Right lobe of liver (tissue), 6 donors: ENCODE results near the gene RERE. TPM values are rescaled to one million over a fixed set of nuclear protein-coding genes. Genes with fewer than 3 reads are reported as not detected.

Source experiments
- ATAC-seq, 4 donors: fragments of 200-7000 bp; cut with Tn5 transposase; one replicate each; pipeline ENCODE4 v1.9.1; 2020; ENCODE audit warnings: mild to moderate bottlenecking in 4 of 4, moderate library complexity in 4 of 4
- DNase-seq, 3 donors: peaks; one replicate each; pipeline ENCODE4 v3.0.0-alpha.2; 2020
- H3K27ac ChIP-seq, 3 donors: fragments of 200-600 bp; one replicate each; pipeline ENCODE4 v1.8.0; 2022
- H3K27me3 ChIP-seq, 2 donors: fragments of 200-600 bp; one replicate each; pipeline ENCODE4 v1.8.0; 2022
- H3K36me3 ChIP-seq, 4 donors: fragments of 200-600 bp; sonication (generic) in 1 of 4; one replicate each; pipeline versions ENCODE4 v1.5.1 to v1.8.0; 2017 to 2022; ENCODE audit warnings: control low read depth in 1 of 4
- H3K4me1 ChIP-seq, 4 donors: fragments of 200-600 bp; sonication (generic) in 1 of 4; one replicate each; pipeline versions ENCODE4 v1.5.1 to v1.8.0; 2017 to 2022; ENCODE audit warnings: control low read depth in 1 of 4
- H3K4me3 ChIP-seq, 3 donors: fragments of 200-600 bp; one replicate each; pipeline ENCODE4 v1.8.0; 2022
- H3K9me3 ChIP-seq, 4 donors: fragments of 200-600 bp; sonication (generic) in 1 of 4; one replicate each; pipeline versions ENCODE4 v1.5.1 to v1.8.0; 2017 to 2022; ENCODE audit warnings: control low read depth in 1 of 4
- POLR2A ChIP-seq: fragments of 450-650 bp; IDR thresholded peaks from one replicate; pipeline ENCODE4 v1.6.1; 2017; ENCODE audit warnings: antibody characterized with exemption, mild to moderate bottlenecking
- WGBS: methylation state at CpG from one replicate; pipeline ENCODE4 v1.1.6; 2018; ENCODE audit warnings: low coverage, low lambda C conversion rate; ENCODE audit not compliant: insufficient coverage; ENCODE audit errors: missing lambda C conversion rate; 5-methylcytosine and 5-hydroxymethylcytosine counted together
- intact Hi-C, 2 donors: fragments of 100-400 bp; cut with DNase I; formaldehyde crosslinking; loops; one replicate each; pipeline versions ENCODE4 v1.11.2 to v1.14.1; 2022
- total RNA-seq, 6 experiments: library from RNA; depleted of rRNA in 2 of 6; stranded (reverse); fragments of >200 nt in 2 of 6; fragmentation: NEBNext Ultra II Directional in 3 of 6; extraction: Animal tissue kit (Norgen Biotek cat#: 25700) in 3 of 6; gene quantifications; one replicate each; pipeline versions ENCODE4 v1.1.0 to v1.2.4, GENCODE V29; 2016 to 2023
- TF ChIP-seq, protein P1 (sequence below), 4 donors: fragments of 200-600 bp in 3 of 4; fragments of 450-650 bp in 1 of 4; IDR thresholded peaks; one replicate each; pipeline versions ENCODE4 v1.5.1 to v1.8.0; 2016 to 2022; ENCODE audit warnings: antibody characterized with exemption in 4 of 4, mild to moderate bottlenecking in 2 of 4
- donor health status: DM: no; HTN: yes; CAD: no.
- donor health status: DM: no; HTN: no; CAD: no.
- donor health status: DM: no; HTN: no; CAD: no.
- donor health status: DM: no; HTN: yes; CAD: no.
- donor health status: DM: no; HTN: yes; CAD: no.

RERE gene
- total RNA-seq, 6 experiments from 2014 or later: 17.5 to 38.4 (median 25.0) TPM

DNA sequence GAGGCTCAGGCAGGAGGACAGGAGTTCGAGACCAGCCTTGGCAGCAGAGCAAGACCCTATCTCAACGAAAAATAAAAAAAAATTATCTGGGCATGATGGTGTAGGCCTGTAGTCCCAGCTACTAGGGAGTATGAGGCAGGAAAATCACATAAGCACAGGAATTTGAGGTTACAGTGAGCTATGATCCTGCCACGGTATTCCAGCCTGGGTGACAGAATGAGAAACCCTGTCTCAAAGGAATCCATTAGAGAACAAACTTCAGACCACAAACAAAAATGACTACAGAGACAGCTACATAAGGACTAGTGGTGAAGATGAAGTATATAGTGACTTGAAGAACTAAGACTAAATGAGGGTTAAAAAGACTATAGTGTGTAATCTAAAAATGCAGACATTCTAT, 233.1 kb downstream of the RERE start:
- 100% methylated on average over 2 of the region's 3 CpGs for WGBS
- H3K27me3 ChIP-seq: no peaks in the 10 kb centered on the region
- H3K36me3 ChIP-seq: no peaks in the 10 kb centered on the region
- no peaks in the 10 kb centered on the region for H3K9me3 ChIP-seq
- H3K27ac ChIP-seq: no peak overlapping the region
- intact Hi-C loops: no loop called here
- TF ChIP-seq POLR2A: no peak
- TF ChIP-seq, protein P1, sequence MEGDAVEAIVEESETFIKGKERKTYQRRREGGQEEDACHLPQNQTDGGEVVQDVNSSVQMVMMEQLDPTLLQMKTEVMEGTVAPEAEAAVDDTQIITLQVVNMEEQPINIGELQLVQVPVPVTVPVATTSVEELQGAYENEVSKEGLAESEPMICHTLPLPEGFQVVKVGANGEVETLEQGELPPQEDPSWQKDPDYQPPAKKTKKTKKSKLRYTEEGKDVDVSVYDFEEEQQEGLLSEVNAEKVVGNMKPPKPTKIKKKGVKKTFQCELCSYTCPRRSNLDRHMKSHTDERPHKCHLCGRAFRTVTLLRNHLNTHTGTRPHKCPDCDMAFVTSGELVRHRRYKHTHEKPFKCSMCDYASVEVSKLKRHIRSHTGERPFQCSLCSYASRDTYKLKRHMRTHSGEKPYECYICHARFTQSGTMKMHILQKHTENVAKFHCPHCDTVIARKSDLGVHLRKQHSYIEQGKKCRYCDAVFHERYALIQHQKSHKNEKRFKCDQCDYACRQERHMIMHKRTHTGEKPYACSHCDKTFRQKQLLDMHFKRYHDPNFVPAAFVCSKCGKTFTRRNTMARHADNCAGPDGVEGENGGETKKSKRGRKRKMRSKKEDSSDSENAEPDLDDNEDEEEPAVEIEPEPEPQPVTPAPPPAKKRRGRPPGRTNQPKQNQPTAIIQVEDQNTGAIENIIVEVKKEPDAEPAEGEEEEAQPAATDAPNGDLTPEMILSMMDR (IDR thresholded peaks at IDR 0.05): no peak
- H3K4me1 ChIP-seq: peaks cover 0 to 3% (median 0%) of the 10 kb centered on the region in 4 donors
- ATAC-seq (no peak), DNase-seq (no peak)
- H3K4me3 ChIP-seq: no peak overlapping the region

DNA sequence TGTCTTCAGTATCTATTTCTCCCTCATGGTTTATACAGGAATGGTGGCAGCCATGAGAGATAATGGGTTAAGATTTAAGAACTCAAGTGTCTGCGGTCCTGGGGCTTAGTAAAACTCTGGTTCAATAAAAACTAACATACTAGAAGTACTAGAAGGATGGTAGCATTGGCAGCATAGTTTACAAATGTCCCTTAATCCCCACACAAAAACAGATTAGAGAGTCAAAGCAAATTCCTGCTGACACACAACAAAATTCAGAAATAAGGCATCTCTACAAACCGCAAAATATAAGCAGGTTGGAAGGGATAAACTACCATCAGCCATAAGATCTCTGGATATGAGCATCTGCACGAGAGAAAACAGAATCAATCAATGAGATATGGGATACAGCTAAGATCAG, 234.4 kb downstream of the RERE start:
- Histone ChIP-seq H3K27ac (no peak overlapping the region), H3K36me3 (no peaks in the 10 kb centered on the region), H3K27me3 (no peaks in the 10 kb centered on the region), H3K9me3 (no peaks in the 10 kb centered on the region), H3K4me1 (peaks cover 0 to 3% (median 0%) of the 10 kb centered on the region in 4 donors), H3K4me3 (no peak overlapping the region)
- 89% methylated on average over 3 of the region's 3 CpGs for WGBS
- DNase-seq (no peak), ATAC-seq (no peak)
- intact Hi-C loops: no loop called here
- TF ChIP-seq POLR2A: no peak
- TF ChIP-seq, protein P1 (IDR thresholded peaks at IDR 0.05): no peak

DNA sequence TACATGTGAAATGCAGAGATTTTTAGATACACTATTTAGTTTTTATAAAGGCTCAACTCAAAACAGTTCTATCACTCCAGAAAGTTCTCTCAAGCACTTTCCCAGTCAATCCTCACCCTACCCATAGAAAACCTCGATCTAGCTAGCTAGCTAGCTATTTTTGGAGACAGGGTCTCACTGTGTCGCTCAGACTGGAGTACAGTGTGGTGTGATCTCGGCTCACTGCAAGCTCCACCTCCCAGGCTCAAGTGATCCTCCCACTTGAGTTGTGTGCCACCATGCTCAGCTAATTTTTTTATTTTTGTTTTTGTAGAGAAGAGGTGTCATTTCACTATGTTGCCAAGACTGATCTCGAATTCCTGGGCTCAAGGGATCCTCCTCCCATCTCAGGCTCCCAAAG, 236.9 kb downstream of the RERE start:
- DNase-seq (no peak), ATAC-seq (no peak)
- Histone ChIP-seq H3K36me3 (no peaks in the 10 kb centered on the region), H3K4me1 (no peaks in the 10 kb centered on the region), H3K27ac (no peak overlapping the region), H3K9me3 (no peaks in the 10 kb centered on the region), H3K27me3 (no peaks in the 10 kb centered on the region), H3K4me3 (no peak overlapping the region)
- TF ChIP-seq, protein P1 (IDR thresholded peaks at IDR 0.05): no peak
- no peak for TF ChIP-seq POLR2A
- intact Hi-C loops: no loop called here
- 76% methylated on average over 4 of the region's 4 CpGs for WGBS

DNA sequence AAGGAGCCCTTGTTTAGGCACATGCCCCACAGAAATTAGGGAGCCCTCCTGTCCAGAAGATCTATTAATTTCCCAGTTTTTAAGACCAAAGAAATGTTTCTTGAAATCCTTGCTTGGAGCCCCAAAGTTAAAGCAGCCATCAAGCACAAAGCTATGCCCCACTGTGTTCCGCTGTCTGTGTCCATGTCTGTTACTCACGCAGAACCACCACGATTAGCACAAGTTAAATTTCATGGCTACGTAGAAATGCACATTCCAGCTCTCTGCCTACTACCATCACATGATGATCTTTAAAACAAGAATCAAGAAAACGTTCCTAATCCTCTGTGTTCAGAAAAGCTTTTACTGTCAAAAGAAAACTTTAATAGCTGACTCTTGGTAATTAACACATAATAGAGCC, 238.5 kb downstream of the RERE start:
- Histone ChIP-seq H3K36me3 (no peaks in the 10 kb centered on the region), H3K4me3 (no peak overlapping the region), H3K27ac (no peak overlapping the region), H3K4me1 (no peaks in the 10 kb centered on the region), H3K9me3 (no peaks in the 10 kb centered on the region), H3K27me3 (no peaks in the 10 kb centered on the region)
- WGBS: 92% methylated on average over 5 of the region's 5 CpGs
- no peak for DNase-seq
- no peak for TF ChIP-seq POLR2A
- TF ChIP-seq, protein P1 (IDR thresholded peaks at IDR 0.05): no peak
- intact Hi-C loops: no loop called here
- ATAC-seq: no peak
